DND-41 (cell line): ENCODE data around the gene SUN2.

Experiments
- EZH2 ChIP-seq: IDR thresholded peaks from 3 replicates; pipeline ENCODE4 v1.6.1; 2012; ENCODE audit warnings: borderline replicate concordance, low read depth, mild to moderate bottlenecking, moderate library complexity, low read length, inconsistent platforms; ENCODE audit not compliant: severe bottlenecking
- TF ChIP-seq, protein P1 (sequence below): IDR thresholded peaks from 2 replicates; pipeline ENCODE4 v1.5.1; 2012; ENCODE audit warnings: borderline replicate concordance, low read length, moderate library complexity, mild to moderate bottlenecking; ENCODE audit not compliant: poor library complexity, severe bottlenecking; ENCODE audit errors: extremely low read depth

DNA sequence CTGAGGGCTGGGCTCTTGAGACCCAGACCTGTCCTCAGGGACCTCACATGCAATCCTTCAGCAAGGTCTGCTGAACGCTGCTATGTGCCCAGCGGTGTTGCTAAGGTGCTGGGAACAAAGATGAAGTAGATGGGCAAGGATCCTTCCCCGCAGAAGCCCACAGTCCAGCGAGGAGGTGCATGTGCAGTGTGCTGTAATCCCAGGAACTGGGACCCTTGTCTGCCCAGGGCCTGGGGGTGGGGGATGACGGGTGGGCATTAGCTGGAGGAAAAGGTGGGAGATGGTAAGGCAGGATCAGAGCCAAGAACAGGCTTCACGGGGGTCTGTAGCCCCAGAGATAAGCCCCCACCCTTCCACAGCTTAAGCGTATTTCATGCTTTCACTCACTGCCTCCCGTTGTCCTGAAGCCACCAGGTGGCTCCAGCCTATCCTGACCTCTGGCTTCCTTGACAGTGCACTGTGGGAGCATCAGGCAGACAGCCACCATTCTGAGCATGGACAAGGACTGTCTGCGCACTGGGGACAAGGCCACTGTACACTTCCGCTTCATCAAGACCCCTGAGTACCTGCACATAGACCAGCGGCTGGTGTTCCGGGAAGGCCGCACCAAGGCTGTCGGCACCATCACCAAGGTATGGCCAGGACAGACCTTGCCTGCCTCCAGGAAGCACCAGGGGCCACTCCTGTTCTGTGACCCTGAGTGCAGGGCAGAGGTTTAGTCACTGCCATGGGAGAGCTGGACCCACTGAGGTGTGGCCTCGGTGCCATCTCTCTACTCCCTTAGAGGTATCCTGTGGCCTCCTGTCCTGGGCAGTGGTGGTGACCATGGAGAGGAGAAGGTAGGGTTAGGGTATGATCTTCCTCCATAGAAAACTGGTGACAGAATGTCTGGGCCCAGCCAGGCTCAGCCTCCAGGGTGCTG lies 28.0 kb downstream of the SUN2 start:
- TF ChIP-seq EZH2 = no peak
- TF ChIP-seq, protein P1, sequence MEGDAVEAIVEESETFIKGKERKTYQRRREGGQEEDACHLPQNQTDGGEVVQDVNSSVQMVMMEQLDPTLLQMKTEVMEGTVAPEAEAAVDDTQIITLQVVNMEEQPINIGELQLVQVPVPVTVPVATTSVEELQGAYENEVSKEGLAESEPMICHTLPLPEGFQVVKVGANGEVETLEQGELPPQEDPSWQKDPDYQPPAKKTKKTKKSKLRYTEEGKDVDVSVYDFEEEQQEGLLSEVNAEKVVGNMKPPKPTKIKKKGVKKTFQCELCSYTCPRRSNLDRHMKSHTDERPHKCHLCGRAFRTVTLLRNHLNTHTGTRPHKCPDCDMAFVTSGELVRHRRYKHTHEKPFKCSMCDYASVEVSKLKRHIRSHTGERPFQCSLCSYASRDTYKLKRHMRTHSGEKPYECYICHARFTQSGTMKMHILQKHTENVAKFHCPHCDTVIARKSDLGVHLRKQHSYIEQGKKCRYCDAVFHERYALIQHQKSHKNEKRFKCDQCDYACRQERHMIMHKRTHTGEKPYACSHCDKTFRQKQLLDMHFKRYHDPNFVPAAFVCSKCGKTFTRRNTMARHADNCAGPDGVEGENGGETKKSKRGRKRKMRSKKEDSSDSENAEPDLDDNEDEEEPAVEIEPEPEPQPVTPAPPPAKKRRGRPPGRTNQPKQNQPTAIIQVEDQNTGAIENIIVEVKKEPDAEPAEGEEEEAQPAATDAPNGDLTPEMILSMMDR = no peak
